HG03135 (cell line): ENCODE data around the gene FBXO31.

ENCODE experiments used
- ATAC-seq: cut with Tn5 transposase; IDR thresholded peaks from one replicate; pipeline ENCODE4 v1.9.1; 2021; ENCODE audit warnings: mild to moderate bottlenecking, moderate library complexity; ENCODE audit not compliant: unreplicated experiment

The FBXO31 gene

GRCh38 chr16:87383505-87384161 lies at the start of gene FBXO31:
Gene FBXO31 (minus strand): TSS chr16:87383776. CDS start chr16:87383744, 32 bp downstream.
- ATAC-seq = peak; percentile 46

GRCh38 chr16:87432330-87432915 lies 48.8 kb upstream of the FBXO31 start:
- no peak for ATAC-seq

- ATAC-seq = no peak
Observed at GRCh38 chr16:87431926-87432325, 48.4 kb upstream of the FBXO31 start.

- no peak for ATAC-seq
Observed at GRCh38 chr16:87426423-87427215, 43.0 kb upstream of the FBXO31 start.

- no peak for ATAC-seq
Observed at GRCh38 chr16:87425941-87426340, 42.4 kb upstream of the FBXO31 start.

GRCh38 chr16:87424266-87424665 lies 40.7 kb upstream of the FBXO31 start:
- no peak for ATAC-seq

GRCh38 chr16:87423429-87423828 lies 39.9 kb upstream of the FBXO31 start:
- no peak for ATAC-seq

- ATAC-seq = no peak
Observed at GRCh38 chr16:87422106-87422505, 38.5 kb upstream of the FBXO31 start.

- no peak for ATAC-seq
Observed at GRCh38 chr16:87421003-87421912, 37.7 kb upstream of the FBXO31 start.

GRCh38 chr16:87420026-87421002 lies 36.7 kb upstream of the FBXO31 start:
- no peak for ATAC-seq

- no peak for ATAC-seq
Observed at GRCh38 chr16:87418644-87419043, 35.1 kb upstream of the FBXO31 start.

GRCh38 chr16:87418216-87418615 lies 34.6 kb upstream of the FBXO31 start:
- ATAC-seq = no peak

- ATAC-seq = no peak
Observed at GRCh38 chr16:87417528-87417910, 33.9 kb upstream of the FBXO31 start.

GRCh38 chr16:87416826-87417527 lies 33.4 kb upstream of the FBXO31 start:
- ATAC-seq = no peak

- ATAC-seq = no peak
Observed at GRCh38 chr16:87415441-87415840, 31.9 kb upstream of the FBXO31 start.

- no peak for ATAC-seq
Observed at GRCh38 chr16:87414251-87414680, 30.7 kb upstream of the FBXO31 start.

- ATAC-seq = no peak
Observed at GRCh38 chr16:87412996-87413421, 29.4 kb upstream of the FBXO31 start.

- ATAC-seq = no peak
Observed at GRCh38 chr16:87412371-87412995, 28.9 kb upstream of the FBXO31 start.
